ENCODE measurements around the gene KIZ. TPM values are rescaled to one million over a fixed set of nuclear protein-coding genes. Genes with fewer than 3 reads are reported as not detected.
A peak's percentile ranks its signal among the peaks of the same experiment; 100 is the strongest.

The KIZ gene
- total RNA-seq, 1 donor from 2014 or later: 12.2 TPM

DNA sequence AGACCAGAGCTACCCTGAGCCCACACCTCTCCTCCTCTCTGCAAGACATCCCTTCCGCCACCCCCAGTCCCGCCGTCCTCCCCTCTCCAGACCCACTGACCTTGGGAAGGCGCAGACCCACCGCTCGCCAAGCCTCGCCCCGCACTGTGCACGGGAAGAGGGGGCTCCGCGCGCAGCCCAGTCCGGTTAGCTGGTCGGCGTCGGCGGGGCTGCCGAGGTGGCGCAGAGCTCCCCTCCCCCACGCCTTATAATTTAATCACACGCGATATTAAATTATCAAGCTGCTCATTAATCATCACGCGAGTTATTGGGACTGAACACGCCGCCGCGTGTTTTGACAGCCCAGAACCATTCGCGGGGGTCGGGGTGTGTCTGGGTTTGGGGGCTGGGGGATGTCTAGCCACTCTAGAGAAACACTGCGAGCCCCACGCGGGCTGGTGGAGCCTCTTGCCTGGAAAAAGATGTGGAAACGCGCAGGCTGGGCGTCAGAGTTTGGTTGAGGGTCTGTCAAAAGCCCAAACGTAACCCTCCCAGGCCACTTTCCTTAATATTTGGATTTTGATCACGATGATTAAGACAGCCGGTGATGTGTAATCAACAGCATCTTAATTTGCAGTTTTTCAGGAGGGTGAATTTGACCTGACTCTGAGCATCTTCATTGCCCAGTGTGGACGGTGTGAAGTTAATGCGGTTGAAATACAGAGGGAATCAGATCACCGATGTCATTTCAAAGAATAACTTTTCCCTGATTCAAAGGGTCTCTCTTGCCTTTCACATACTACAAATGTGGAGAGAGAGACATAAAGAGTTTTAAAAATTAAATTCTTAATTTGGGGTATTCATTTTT, 19.5 kb upstream of the KIZ start, which contains the start of gene LINC00237:
Gene LINC00237 (minus strand): TSS at position 188 of the 847 bp plus-strand sequence.
- Mint-ChIP-seq H3K9me3 (ENCODE audit: low read depth) (no peaks in the 10 kb centered on the region), H3K36me3 (ENCODE audit: low read depth) (no peaks in the 10 kb centered on the region), H3K4me3 (ENCODE audit: unreplicated experiment) (peak within 1 kb of the TSS; percentile 28), H3K27ac (ENCODE audit: unreplicated experiment) (no peak within 1 kb of the TSS), H3K4me1 (ENCODE audit: low read depth) (peaks cover 11% of the 10 kb centered on the region), H3K27me3 (ENCODE audit: low read depth) (peaks cover 76% of the 10 kb centered on the region)
- TF ChIP-seq, protein P1, sequence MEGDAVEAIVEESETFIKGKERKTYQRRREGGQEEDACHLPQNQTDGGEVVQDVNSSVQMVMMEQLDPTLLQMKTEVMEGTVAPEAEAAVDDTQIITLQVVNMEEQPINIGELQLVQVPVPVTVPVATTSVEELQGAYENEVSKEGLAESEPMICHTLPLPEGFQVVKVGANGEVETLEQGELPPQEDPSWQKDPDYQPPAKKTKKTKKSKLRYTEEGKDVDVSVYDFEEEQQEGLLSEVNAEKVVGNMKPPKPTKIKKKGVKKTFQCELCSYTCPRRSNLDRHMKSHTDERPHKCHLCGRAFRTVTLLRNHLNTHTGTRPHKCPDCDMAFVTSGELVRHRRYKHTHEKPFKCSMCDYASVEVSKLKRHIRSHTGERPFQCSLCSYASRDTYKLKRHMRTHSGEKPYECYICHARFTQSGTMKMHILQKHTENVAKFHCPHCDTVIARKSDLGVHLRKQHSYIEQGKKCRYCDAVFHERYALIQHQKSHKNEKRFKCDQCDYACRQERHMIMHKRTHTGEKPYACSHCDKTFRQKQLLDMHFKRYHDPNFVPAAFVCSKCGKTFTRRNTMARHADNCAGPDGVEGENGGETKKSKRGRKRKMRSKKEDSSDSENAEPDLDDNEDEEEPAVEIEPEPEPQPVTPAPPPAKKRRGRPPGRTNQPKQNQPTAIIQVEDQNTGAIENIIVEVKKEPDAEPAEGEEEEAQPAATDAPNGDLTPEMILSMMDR (IDR thresholded peaks at IDR 0.05): no peak
- DNase-seq (ENCODE audit: low spot score): no peak

DNA sequence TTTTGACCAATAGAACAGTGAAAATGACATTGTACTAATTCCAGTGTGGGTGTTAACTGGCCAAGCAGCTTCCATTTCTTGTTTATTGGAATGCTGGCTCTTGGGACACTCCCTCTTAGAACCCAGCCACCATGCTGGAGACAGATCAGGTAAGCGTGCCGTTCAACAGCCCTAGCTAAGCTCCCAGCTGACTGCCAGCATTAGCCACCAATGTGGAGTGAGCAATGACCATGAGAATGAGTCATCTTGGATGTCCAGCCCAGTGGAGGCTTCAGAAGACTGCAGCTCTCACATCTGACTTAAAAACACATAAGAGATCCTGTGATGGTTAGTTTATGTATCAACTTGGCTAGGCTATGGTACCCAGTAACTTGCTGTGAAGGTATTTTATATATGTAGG, 16.7 kb upstream of the KIZ start:
- Mint-ChIP-seq H3K9me3 (ENCODE audit: low read depth) (no peaks in the 10 kb centered on the region), H3K36me3 (ENCODE audit: low read depth) (no peaks in the 10 kb centered on the region), H3K4me1 (ENCODE audit: low read depth) (no peaks in the 10 kb centered on the region), H3K4me3 (ENCODE audit: unreplicated experiment) (no peak overlapping the region), H3K27ac (ENCODE audit: unreplicated experiment) (no peak overlapping the region), H3K27me3 (ENCODE audit: low read depth) (peaks cover 71% of the 10 kb centered on the region)
- TF ChIP-seq, protein P1 (IDR thresholded peaks at IDR 0.05): no peak
- DNase-seq (ENCODE audit: low spot score): no peak

DNA sequence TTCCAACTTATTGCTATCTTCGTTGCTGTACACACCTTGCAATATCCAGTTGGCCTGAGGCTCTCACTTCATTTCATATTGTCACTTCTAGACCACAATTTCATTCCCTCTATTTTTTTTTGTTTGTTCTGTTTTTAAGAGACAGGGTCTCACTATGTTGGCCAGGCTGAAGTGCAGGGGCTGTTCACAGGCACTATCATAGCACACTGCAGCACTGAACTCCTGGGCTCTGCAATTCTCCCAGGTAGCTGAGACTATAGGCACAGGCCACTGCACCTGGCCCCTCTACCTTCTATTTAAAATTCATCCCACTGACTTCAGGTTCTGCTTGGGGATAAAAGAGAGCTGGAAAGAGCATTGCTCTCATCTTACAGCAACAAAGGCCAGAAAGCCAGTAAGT, 15.1 kb upstream of the KIZ start:
- H3K27ac Mint-ChIP-seq (ENCODE audit: unreplicated experiment): no peak overlapping the region
- peaks cover 73% of the 10 kb centered on the region for H3K27me3 Mint-ChIP-seq (ENCODE audit: low read depth)
- H3K4me1 Mint-ChIP-seq (ENCODE audit: low read depth): no peaks in the 10 kb centered on the region
- no peak overlapping the region for H3K4me3 Mint-ChIP-seq (ENCODE audit: unreplicated experiment)
- TF ChIP-seq, protein P1 (IDR thresholded peaks at IDR 0.05): no peak
- DNase-seq (ENCODE audit: low spot score): no peak
- no peaks in the 10 kb centered on the region for H3K36me3 Mint-ChIP-seq (ENCODE audit: low read depth)
- H3K9me3 Mint-ChIP-seq (ENCODE audit: low read depth): no peaks in the 10 kb centered on the region

DNA sequence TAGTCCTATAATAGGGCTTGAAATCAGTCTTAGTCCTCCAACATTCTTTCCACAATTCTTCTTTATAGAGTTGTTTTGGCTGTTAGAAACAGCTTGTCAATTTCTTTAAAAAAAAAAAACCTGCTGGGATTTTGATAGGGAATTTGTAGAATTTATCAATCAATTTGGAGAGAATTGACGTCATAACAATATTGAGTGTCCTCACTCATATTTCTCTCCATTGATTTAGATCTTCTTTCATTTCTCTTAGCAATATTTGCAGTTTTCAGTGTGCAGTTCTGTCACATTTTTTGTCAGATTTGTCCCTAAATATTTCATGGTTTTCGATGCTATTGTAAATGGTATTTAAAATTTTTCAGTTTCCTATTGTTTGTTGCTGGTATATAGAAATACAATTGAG, 14.5 kb upstream of the KIZ start:
- no peaks in the 10 kb centered on the region for H3K9me3 Mint-ChIP-seq (ENCODE audit: low read depth)
- no peaks in the 10 kb centered on the region for H3K36me3 Mint-ChIP-seq (ENCODE audit: low read depth)
- TF ChIP-seq, protein P1 (IDR thresholded peaks at IDR 0.05): no peak
- H3K4me3 Mint-ChIP-seq (ENCODE audit: unreplicated experiment): no peak overlapping the region
- no peaks in the 10 kb centered on the region for H3K4me1 Mint-ChIP-seq (ENCODE audit: low read depth)
- H3K27ac Mint-ChIP-seq (ENCODE audit: unreplicated experiment): no peak overlapping the region
- peaks cover 73% of the 10 kb centered on the region for H3K27me3 Mint-ChIP-seq (ENCODE audit: low read depth)
- DNase-seq (ENCODE audit: low spot score): no peak

DNA sequence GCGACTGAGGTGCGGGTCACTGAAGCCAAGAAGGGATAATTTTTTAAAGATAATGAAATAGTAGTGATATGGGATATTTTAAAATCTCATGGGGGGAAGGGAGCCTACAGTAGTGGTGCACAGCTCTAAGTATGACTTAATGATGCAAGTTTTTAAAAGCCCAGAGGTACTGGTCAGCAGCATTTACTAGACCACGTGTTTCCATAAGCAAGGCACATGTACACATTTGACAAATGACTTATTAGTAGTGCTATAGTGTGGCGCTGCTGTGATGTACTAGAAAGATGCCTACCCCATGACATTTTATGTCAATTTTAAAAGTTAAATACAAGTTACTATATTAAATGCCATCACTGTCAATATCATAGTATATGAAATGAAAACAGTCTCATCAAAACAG, 12.2 kb upstream of the KIZ start:
- TF ChIP-seq, protein P1 (IDR thresholded peaks at IDR 0.05): no peak
- Mint-ChIP-seq H3K4me1 (ENCODE audit: low read depth) (no peaks in the 10 kb centered on the region), H3K27me3 (ENCODE audit: low read depth) (peaks cover 73% of the 10 kb centered on the region), H3K27ac (ENCODE audit: unreplicated experiment) (no peak overlapping the region), H3K9me3 (ENCODE audit: low read depth) (no peaks in the 10 kb centered on the region), H3K36me3 (ENCODE audit: low read depth) (no peaks in the 10 kb centered on the region), H3K4me3 (ENCODE audit: unreplicated experiment) (no peak overlapping the region)
- no peak for DNase-seq (ENCODE audit: low spot score)
